ENCODE data around the gene TSN.

The TSN gene

GRCh38 chr2:121754851-121755236, 607 bp upstream of the TSN start:
- Histone ChIP-seq H3K9ac (ENCODE audit: low read depth, low read length) (peak overlapping the region; percentile 85), H3K4me1 (ENCODE audit: control insufficient read depth, insufficient read depth, low read length) (peaks cover 7% of the 10 kb centered on the region), H3K27me3 (ENCODE audit: control insufficient read depth, insufficient read depth, low read length) (no peaks in the 10 kb centered on the region), H3K4me2 (ENCODE audit: low read length) (peak overlapping the region; percentile 83), H3K9me3 (replicated peaks; ENCODE audit: low read length) (no peaks in the 10 kb centered on the region), H3K36me3 (ENCODE audit: insufficient read depth, low read length) (peaks cover 6% of the 10 kb centered on the region), H3K4me3 (ENCODE audit: low read length) (peak overlapping the region; percentile 94)

GRCh38 chr2:121764681-121765228, 9.3 kb downstream of the TSN start:
- H3K4me2 ChIP-seq (ENCODE audit: low read length), result no peak overlapping the region
- H3K36me3 ChIP-seq (ENCODE audit: insufficient read depth, low read length), result peaks cover 71% of the 10 kb centered on the region

GRCh38 chr2:121766624-121767023, 11.2 kb downstream of the TSN start:
- Histone ChIP-seq H3K4me3 (ENCODE audit: low read length) (no peak overlapping the region), H3K4me2 (ENCODE audit: low read length) (no peak overlapping the region), H3K4me1 (ENCODE audit: control insufficient read depth, insufficient read depth, low read length) (no peaks in the 10 kb centered on the region), H3K27me3 (ENCODE audit: control insufficient read depth, insufficient read depth, low read length) (no peaks in the 10 kb centered on the region), H3K9me3 (replicated peaks; ENCODE audit: low read length) (no peaks in the 10 kb centered on the region), H3K36me3 (ENCODE audit: insufficient read depth, low read length) (peaks cover 56% of the 10 kb centered on the region), H3K9ac (ENCODE audit: low read depth, low read length) (no peak overlapping the region)

More at GRCh38 chr2:121764681-121765228, 9.3 kb downstream of the TSN start:
- Histone ChIP-seq H3K27me3 (ENCODE audit: control insufficient read depth, insufficient read depth, low read length) (no peaks in the 10 kb centered on the region), H3K9me3 (replicated peaks; ENCODE audit: low read length) (no peaks in the 10 kb centered on the region), H3K4me3 (ENCODE audit: low read length) (no peak overlapping the region), H3K4me1 (ENCODE audit: control insufficient read depth, insufficient read depth, low read length) (no peaks in the 10 kb centered on the region), H3K9ac (ENCODE audit: low read depth, low read length) (no peak overlapping the region)

- Histone ChIP-seq H3K9ac (ENCODE audit: low read depth, low read length) (no peak overlapping the region), H3K4me2 (ENCODE audit: low read length) (no peak overlapping the region), H3K4me3 (ENCODE audit: low read length) (no peak overlapping the region), H3K4me1 (ENCODE audit: control insufficient read depth, insufficient read depth, low read length) (no peaks in the 10 kb centered on the region), H3K36me3 (ENCODE audit: insufficient read depth, low read length) (peaks cover 48% of the 10 kb centered on the region), H3K9me3 (replicated peaks; ENCODE audit: low read length) (no peaks in the 10 kb centered on the region), H3K27me3 (ENCODE audit: control insufficient read depth, insufficient read depth, low read length) (no peaks in the 10 kb centered on the region)
Measured at GRCh38 chr2:121768143-121768755, 12.8 kb downstream of the TSN start.

GRCh38 chr2:121771976-121772742, 16.7 kb downstream of the TSN start:
- H3K9ac ChIP-seq (ENCODE audit: low read depth, low read length), result no peak overlapping the region
- no peak overlapping the region for H3K4me3 ChIP-seq (ENCODE audit: low read length)
- H3K27me3 ChIP-seq (ENCODE audit: control insufficient read depth, insufficient read depth, low read length), result no peaks in the 10 kb centered on the region
- no peaks in the 10 kb centered on the region for H3K9me3 ChIP-seq (replicated peaks; ENCODE audit: low read length)
- H3K4me2 ChIP-seq (ENCODE audit: low read length), result no peak overlapping the region
- peaks cover 7% of the 10 kb centered on the region for H3K4me1 ChIP-seq (ENCODE audit: control insufficient read depth, insufficient read depth, low read length)
- peaks cover 12% of the 10 kb centered on the region for H3K36me3 ChIP-seq (ENCODE audit: insufficient read depth, low read length)

- no peak overlapping the region for H3K4me3 ChIP-seq (ENCODE audit: low read length)
- H3K4me2 ChIP-seq (ENCODE audit: low read length), result no peak overlapping the region
- H3K9ac ChIP-seq (ENCODE audit: low read depth, low read length), result no peak overlapping the region
- no peaks in the 10 kb centered on the region for H3K9me3 ChIP-seq (replicated peaks; ENCODE audit: low read length)
- H3K27me3 ChIP-seq (ENCODE audit: control insufficient read depth, insufficient read depth, low read length), result peaks cover 10% of the 10 kb centered on the region
- H3K36me3 ChIP-seq (ENCODE audit: insufficient read depth, low read length), result no peaks in the 10 kb centered on the region
- H3K4me1 ChIP-seq (ENCODE audit: control insufficient read depth, insufficient read depth, low read length), result peaks cover 11% of the 10 kb centered on the region
Measured at GRCh38 chr2:121774235-121774634, 18.8 kb downstream of the TSN start.

GRCh38 chr2:121776361-121776760, 20.9 kb downstream of the TSN start:
- H3K27me3 ChIP-seq (ENCODE audit: control insufficient read depth, insufficient read depth, low read length), result peaks cover 15% of the 10 kb centered on the region

GRCh38 chr2:121776885-121777698, 21.6 kb downstream of the TSN start:
- peaks cover 11% of the 10 kb centered on the region for H3K4me1 ChIP-seq (ENCODE audit: control insufficient read depth, insufficient read depth, low read length)
- H3K4me2 ChIP-seq (ENCODE audit: low read length), result no peak overlapping the region
- no peak overlapping the region for H3K4me3 ChIP-seq (ENCODE audit: low read length)
- H3K9me3 ChIP-seq (replicated peaks; ENCODE audit: low read length), result no peaks in the 10 kb centered on the region
- H3K27me3 ChIP-seq (ENCODE audit: control insufficient read depth, insufficient read depth, low read length), result peaks cover 19% of the 10 kb centered on the region
- H3K36me3 ChIP-seq (ENCODE audit: insufficient read depth, low read length), result no peaks in the 10 kb centered on the region
- H3K9ac ChIP-seq (ENCODE audit: low read depth, low read length), result no peak overlapping the region

More at GRCh38 chr2:121776361-121776760, 20.9 kb downstream of the TSN start:
- Histone ChIP-seq H3K9me3 (replicated peaks; ENCODE audit: low read length) (no peaks in the 10 kb centered on the region), H3K36me3 (ENCODE audit: insufficient read depth, low read length) (no peaks in the 10 kb centered on the region), H3K4me1 (ENCODE audit: control insufficient read depth, insufficient read depth, low read length) (peaks cover 11% of the 10 kb centered on the region), H3K4me2 (ENCODE audit: low read length) (no peak overlapping the region), H3K4me3 (ENCODE audit: low read length) (no peak overlapping the region), H3K9ac (ENCODE audit: low read depth, low read length) (no peak overlapping the region)

- Histone ChIP-seq H3K4me3 (ENCODE audit: low read length) (no peak overlapping the region), H3K4me2 (ENCODE audit: low read length) (no peak overlapping the region), H3K4me1 (ENCODE audit: control insufficient read depth, insufficient read depth, low read length) (peaks cover 11% of the 10 kb centered on the region), H3K27me3 (ENCODE audit: control insufficient read depth, insufficient read depth, low read length) (peaks cover 20% of the 10 kb centered on the region), H3K9ac (ENCODE audit: low read depth, low read length) (no peak overlapping the region), H3K9me3 (replicated peaks; ENCODE audit: low read length) (no peaks in the 10 kb centered on the region), H3K36me3 (ENCODE audit: insufficient read depth, low read length) (no peaks in the 10 kb centered on the region)
Measured at GRCh38 chr2:121777699-121778058, 22.2 kb downstream of the TSN start.

- Histone ChIP-seq H3K4me2 (ENCODE audit: low read length) (no peak overlapping the region), H3K27me3 (ENCODE audit: control insufficient read depth, insufficient read depth, low read length) (peaks cover 32% of the 10 kb centered on the region), H3K36me3 (ENCODE audit: insufficient read depth, low read length) (no peaks in the 10 kb centered on the region), H3K9ac (ENCODE audit: low read depth, low read length) (no peak overlapping the region), H3K4me3 (ENCODE audit: low read length) (no peak overlapping the region), H3K4me1 (ENCODE audit: control insufficient read depth, insufficient read depth, low read length) (peaks cover 11% of the 10 kb centered on the region), H3K9me3 (replicated peaks; ENCODE audit: low read length) (no peaks in the 10 kb centered on the region)
Measured at GRCh38 chr2:121778741-121779487, 23.5 kb downstream of the TSN start.

- H3K9ac ChIP-seq (ENCODE audit: low read depth, low read length), result no peak overlapping the region
- H3K36me3 ChIP-seq (ENCODE audit: insufficient read depth, low read length), result no peaks in the 10 kb centered on the region
- no peaks in the 10 kb centered on the region for H3K9me3 ChIP-seq (replicated peaks; ENCODE audit: low read length)
- no peaks in the 10 kb centered on the region for H3K4me1 ChIP-seq (ENCODE audit: control insufficient read depth, insufficient read depth, low read length)
- H3K4me3 ChIP-seq (ENCODE audit: low read length), result no peak overlapping the region
- H3K27me3 ChIP-seq (ENCODE audit: control insufficient read depth, insufficient read depth, low read length), result peaks cover 47% of the 10 kb centered on the region
- H3K4me2 ChIP-seq (ENCODE audit: low read length), result no peak overlapping the region
Measured at GRCh38 chr2:121783180-121783579, 27.7 kb downstream of the TSN start.

All from skeletal muscle satellite cell (primary cell).